Iris pigment epithelial cell (primary cell): ENCODE results near the gene RPGR.

Source experiments
- DNase-seq: peaks from one replicate; pipeline ENCODE4 v3.0.0-alpha.2; 2011; ENCODE audit warnings: low read depth

The RPGR gene

DNA sequence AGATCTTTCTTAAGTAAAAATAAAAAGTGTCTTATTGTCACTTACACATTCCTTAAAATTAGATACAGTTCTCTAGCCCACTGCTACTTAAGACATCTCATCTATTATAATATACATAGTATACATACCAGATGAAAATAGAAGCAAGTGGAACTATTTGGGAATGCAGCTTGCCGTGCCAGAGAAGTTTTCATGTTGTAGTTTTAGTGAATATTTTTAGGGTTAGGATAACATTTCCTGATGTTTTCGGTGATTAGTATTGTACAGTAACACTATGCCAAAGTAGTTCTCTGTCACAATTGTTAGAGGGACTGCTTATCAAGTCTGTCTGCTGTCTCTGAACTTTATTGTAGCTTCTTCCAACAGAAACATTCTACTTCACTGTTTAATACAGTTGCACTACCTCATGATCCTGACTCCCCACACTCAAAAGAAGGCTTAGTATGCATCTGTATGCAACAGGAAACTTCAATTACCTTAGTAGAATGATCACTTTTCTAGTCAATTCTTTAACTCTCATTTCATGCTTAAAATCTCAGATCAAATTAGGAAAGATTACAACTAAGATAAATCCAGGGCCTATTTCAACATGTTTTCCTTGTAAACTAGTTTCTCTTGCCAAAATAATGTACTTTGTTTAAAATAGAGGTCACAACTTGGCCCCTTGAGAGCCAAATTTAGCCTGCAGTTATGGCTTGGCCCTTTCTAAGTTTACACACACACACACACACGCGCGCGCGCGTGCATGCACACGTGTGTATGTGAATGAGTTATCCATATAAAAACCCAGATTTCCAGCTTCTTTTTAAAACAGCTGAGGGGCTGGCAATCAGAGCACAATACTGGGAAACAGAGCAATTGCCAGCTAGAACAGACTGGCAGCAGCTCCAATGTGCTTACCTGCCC lies 64.3 kb downstream of the RPGR start:
- peak; percentile 19 for DNase-seq

DNA sequence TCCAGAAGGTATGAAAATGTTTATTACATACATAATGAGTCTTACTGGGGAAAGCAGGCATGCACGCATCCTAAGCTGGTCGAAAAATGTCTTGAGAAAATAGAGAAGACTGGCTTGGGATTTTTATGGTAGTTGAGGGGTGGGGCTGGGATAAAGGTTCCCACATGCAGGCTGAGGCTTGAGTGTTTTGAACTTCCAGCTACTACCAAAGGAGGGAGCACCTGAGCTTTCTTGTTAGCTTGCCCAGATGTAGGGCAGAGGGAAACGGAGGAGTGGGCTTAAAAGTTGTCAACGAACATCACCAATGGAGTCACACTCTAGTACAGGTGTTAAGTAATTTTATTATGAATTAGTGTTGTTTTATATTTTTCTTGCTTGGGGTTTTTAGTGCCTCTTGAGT lies 67.1 kb downstream of the RPGR start:
- peak; percentile 19 for DNase-seq

DNA sequence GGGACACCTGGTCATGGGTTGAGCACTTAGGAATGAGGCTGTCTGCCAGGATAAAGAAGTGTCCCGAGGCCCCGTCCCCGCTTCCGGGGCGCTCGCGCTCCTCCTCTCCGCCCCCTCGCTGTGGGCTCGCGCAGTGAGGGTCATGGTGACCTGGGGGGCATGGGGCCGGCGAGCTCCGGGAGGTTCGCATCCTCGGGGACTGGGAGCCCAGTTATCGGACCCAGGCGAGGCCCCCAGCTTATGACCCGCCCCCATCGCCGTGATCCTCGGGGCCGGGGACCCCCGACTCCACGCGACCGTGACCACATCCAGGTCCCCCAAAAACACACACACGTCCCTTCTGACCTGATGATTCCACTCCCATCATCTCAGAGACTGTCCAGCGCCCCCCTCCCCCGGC lies 71.3 kb downstream of the RPGR start:
- DNase-seq, result no peak

DNA sequence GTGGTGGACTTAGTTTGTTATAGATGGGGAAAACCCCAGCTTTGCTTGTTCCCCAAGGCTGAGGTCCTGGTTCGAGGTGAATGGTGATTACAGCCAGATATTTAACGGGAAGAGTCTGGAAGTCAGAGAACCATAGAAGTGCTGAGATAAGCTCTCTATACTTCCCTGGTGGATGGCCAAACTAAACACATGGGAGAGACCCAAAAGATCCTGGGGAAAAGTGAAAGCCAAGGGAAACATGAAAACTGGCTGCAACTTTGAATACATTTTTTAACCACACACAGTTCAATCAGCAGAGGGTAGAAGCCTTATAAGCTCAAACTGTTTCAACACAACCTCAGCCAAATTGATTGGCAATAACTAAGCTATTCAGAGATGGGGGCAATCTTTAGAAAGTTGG lies 77.3 kb downstream of the RPGR start:
- no peak for DNase-seq

DNA sequence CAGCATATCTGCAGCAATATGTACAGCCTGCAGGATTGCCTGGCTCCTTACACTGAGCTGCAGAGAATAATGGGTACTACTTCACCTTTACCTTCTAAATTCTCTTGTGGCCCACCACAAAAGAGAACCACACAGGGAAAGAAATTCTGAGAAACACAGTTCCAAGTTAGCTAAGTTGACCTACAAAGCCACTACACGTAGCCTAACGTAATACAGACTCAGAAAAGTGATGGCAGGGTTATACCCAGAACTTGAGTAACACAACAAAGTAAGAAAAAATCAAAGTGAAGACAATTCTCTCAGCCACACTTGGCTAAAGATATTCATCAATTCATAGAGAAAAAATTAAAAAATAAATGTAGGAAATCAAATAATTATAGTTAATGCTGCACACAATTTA lies 80.3 kb downstream of the RPGR start:
- DNase-seq, result no peak

DNA sequence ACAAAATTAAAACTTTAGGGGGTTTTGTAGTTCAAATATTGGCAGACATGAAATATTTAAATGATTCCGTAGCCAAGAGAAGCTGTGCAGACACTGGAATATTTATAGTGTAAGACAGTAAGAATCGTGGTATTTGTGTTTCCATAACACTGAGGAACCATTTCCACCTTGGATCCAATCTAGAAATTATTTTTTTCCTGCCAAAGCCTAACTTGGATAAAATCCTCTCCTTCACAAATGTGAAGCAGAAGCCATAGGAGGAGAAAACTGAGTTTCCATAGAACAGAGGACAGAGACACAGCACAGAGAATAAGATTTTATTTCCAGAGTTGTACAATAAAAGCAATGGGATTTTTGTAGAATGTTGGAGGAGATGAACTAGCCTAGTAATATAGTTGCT lies 86.8 kb downstream of the RPGR start:
- DNase-seq, result no peak

DNA sequence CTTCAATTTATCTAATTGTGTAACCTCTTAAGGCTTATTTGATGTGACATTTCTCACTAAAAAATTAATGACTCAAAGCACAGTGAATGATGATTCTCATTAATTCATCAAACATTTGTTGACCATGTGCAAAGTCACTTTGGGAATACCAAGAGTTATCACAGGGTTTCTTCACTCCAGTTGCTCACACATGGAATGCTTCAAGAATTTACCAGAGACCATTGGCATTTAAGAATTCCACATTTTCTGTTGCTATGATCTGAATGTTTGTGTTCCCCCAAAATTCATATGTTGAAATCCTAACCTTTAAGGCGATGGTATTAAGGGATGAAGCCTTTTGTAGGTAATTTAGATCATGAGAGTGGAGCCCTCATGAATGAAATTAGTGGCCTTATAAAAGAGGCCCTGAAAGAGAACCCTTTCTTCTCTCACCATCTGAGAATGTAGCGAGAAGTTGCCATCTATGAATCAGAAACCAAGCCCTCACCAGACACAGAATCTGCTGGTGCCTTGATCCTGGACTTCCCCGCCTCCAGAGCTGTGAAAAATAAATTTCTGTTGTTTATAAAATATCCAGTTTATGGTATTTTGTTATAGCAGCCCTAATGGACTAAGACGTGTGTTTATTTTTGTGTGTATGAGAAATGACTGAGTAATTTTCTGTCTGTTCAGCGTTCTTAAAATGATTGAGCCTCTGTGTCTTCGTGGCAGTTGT lies 90.3 kb downstream of the RPGR start:
- DNase-seq, result peak; percentile 26

DNA sequence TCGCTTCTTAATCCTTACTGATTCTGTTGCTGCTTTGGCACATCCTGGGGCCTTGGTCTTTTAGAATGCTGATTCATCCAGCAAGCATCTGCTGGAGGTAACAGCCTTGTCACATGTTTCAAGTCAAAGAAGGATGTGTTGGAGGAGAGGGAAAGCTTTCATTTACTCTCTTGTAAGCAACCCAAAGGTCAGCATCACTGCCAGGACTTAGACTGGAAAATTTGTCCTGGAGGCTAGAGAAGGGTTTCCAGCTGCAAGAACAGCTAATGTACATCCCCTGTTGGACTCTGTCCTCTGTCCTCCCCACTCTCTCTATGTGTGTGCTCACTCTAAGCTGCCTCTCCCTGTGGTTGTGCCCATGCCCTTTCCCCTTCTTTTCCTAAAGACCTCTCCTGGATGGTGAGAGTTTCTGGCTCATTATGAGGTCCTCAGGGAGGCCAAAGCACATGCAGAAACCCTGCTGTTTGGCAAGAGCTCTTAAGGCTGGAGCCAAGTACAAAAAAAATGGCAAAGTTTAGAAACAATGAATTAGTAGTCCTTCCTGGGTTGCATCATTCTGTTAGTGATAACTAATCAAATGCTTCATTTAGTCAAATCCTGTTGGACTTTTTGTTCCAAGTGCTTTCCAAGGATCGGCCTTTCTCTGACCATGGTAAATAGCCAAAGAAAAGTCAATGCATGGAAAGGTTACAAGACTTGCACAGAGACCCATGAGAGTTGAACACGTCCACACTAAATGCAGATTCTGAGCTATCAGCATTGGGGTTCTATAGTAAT lies 93.2 kb downstream of the RPGR start:
- peak; percentile 81 for DNase-seq

DNA sequence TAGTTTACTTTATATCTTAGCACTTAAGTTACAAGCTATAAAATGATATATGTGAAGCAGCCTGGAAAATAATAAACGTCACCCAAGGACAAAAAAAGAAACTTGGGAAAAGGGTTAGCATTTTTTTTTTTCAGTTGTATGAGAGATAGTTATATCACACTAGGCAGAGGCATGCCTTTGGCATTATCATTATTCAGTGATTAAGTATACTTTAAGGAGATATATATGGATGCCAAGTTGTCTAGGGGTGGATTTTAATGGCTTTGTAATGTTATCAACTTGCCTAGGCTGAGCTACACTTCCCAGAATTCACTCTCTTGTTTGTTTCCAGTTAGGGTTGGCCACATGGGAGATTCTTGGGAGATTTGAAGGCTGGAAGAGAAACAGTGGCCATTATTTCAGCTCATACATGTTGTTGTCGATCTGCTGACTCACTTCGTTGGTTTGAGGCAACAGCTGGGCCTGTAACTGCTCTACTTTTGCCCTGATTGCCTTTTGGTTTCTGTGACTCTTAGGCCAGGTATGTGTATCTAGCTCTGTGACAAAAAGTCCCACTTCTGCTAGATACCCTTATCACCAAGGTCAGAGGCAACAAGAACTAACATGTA lies 95.1 kb downstream of the RPGR start:
- DNase-seq, result peak; percentile 54

DNA sequence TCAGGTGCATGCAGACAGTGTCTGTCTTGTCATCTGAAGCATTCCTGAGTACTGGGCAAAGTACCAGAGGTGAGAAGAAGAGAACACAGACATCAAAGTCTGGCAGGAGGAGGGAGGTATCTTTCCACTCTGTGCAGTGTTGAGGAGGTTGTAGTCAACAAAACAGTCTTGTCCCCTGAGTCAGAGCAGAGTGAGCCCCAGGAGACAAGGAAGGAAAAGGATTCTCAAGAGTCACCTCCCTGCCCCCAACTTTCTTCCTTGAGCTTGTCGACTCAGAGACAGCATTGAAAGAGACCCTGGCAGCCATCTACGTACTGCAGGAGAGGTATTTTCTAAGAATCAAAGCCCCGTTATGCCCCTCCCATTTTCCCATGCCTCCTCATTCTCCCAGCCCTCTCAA lies 102.2 kb downstream of the RPGR start:
- DNase-seq, result peak; percentile 54

DNA sequence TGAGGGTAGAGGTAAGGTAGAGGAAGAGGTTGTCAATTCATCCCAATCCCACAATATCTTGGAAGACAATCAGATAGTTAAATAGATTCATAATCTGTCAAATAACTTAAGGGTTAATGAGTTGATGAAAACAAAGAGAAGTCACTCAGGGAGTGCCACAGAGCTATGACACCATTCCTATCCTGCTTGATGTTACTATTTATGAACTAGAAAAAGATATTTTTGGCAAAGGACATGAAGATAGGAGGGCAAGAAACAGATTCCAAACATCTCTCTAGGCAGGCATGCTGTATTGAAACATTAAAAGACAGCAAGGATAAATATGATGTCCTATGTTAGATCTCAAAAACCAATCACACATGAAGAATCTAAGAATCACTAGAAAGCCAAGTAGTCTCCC lies 103.1 kb downstream of the RPGR start:
- no peak for DNase-seq

DNA sequence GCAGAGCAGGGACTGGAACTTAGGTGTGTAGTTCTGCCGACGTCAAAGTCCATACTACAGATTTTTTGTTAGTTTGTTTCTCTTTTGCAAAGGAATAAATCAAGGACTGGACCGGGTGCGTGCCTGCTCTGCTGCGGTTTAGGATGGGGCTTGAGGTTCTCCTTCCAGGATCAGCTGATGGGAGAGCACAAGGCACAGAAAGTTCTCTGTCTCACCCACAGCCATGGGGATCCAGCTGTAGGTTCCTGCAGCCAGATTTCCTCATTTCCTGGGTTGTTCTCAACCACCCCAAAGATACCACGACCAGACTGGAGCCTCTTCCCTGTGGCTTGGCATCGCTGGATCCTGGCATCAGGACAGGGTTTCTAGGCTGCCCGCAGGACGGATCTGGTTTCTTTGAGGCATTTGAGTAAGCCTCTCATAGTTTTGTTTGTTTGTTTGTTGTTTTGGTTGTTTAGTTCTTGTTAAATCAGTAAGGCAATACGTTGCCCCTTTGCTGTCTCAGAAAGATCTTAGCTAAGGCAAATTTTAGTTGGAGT lies 105.8 kb downstream of the RPGR start:
- DNase-seq, result no peak

DNA sequence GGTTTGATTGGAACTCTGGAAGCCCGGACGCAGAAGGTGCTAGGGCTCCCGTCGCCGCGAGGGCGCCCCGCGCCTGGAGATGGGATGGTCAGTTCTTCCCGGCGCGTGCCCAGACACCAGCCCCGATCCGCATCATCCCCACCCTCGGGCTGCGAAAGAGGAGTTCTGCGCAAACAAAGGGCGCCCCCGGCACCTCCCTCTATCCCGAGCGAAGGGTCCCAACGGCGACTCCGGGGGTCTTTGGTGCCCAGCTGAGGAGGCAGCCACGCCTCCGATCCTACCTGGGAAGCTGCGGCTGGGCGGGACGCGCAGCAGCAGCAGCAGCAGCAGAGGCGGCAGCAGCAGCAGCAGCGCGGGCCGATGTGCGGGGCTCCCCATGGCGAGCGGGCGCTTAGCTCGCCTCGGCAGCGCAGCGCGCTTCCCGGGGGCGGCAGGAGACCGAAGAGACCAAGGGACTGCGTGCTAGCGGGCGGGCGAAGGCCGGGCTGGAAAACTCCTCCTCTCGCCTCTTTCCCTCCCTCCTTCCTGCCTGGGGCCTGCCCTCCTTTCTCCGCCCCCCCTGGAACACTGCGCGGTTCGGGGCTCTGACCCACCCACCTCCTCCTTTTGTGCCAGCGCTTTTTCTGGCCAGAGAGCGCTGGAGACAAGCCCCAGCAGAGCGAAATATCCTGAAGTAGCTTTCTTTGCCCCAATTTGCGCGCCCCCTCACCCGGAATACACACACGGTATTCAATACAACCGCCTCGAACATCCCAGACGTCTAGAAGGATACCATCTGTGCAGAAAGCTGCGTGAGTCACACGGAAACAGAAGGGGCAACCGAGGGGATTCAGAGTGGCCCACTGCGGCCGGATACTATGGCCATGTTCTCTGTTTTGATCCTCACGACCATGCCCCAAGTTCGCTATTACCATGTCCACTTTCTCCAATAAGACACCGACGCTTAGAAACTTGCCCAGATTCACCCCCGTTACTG lies 106.6 kb downstream of the RPGR start, which contains the start of gene SRPX:
TSS of gene SRPX (minus strand) at position 457 of the 976 bp plus-strand sequence. CDS start at position 378, 79 bp downstream.
- DNase-seq, result peak; percentile 25

DNA sequence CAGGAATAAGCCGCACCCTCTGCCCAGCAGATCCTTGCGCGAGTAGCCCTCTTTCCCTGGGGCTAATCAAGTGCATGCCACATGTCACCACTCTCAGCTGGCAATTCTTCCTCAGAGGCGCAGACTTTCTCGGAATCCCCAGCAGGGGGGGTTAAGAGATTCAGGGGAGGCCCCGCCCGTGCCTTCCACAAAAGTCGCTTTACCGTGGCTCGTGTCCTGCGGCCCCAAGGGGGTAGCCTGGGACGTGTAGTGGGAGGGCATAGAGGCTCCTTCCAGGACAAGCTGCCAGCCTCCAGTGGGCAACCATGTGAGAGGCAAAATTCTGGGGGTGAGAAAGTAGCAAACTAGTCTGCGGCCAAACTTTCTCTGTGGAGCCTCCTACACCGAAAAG lies 107.3 kb downstream of the RPGR start:
- peak; percentile 46 for DNase-seq
